Ovary (tissue), 9 donors: ENCODE measurements around the gene CACNA1D. TPM values are rescaled to one million over a fixed set of nuclear protein-coding genes. Genes with fewer than 3 reads are reported as not detected.

Experiments used
- DNase-seq, 5 donors: peaks; one replicate each; pipeline ENCODE4 v3.0.0-alpha.2; 2019 to 2020
- H3K27ac ChIP-seq, 2 donors: fragments of 200-600 bp; one replicate each; pipeline versions ENCODE4 v1.5.1 to v1.8.0; 2019 to 2022
- H3K27me3 ChIP-seq: fragments of 200-600 bp; one replicate; pipeline ENCODE4 v1.8.0; 2022
- H3K36me3 ChIP-seq: fragments of 200-600 bp; sonication (generic); one replicate; pipeline ENCODE4 v1.5.1; 2019
- H3K4me1 ChIP-seq: one replicate; pipeline ENCODE4 v1.8.1; 2013; ENCODE audit warnings: mild to moderate bottlenecking, moderate library complexity; ENCODE audit not compliant: insufficient read depth
- H3K4me3 ChIP-seq: fragments of 200-600 bp; sonication (generic); one replicate; pipeline ENCODE4 v1.5.1; 2017
- H3K9me3 ChIP-seq, 2 donors: fragments of 200-600 bp in 1 of 2; sonication (generic) in 1 of 2; one replicate each; pipeline versions ENCODE4 v1.5.1 to v1.8.1; 2013 to 2019; ENCODE audit warnings: mild to moderate bottlenecking in 1 of 2, moderate library complexity in 1 of 2
- EP300 ChIP-seq: sonication (generic); formaldehyde crosslinking; IDR thresholded peaks from one replicate; pipeline ENCODE4 v1.6.1; 2017; ENCODE audit warnings: antibody characterized with exemption
- POLR2A ChIP-seq: fragments of 450-650 bp; IDR thresholded peaks from one replicate; pipeline ENCODE4 v1.6.1; 2017; ENCODE audit warnings: antibody characterized with exemption, mild to moderate bottlenecking, moderate library complexity
- WGBS, 3 donors: extraction: QIAGEN DNeasy Blood & Tissue Kit in 1 of 3; methylation state at CpG; one replicate each; pipeline versions ENCODE4 v1.1.5 to v1.1.7; 2013 to 2017; 5-methylcytosine and 5-hydroxymethylcytosine counted together
- intact Hi-C, 4 donors: fragments of 100-400 bp; cut with DNase I; formaldehyde crosslinking; loops; one replicate each; pipeline versions ENCODE4 v1.11.0 to v1.15.1; 2022 to 2023
- polyA plus RNA-seq, 2 donors: library from polyadenylated mRNA; stranded (reverse); fragments of 200-250 nt in 1 of 2; fragments of 350-450 nt in 1 of 2; fragmentation: Illumina TruSeq in 1 of 2; extraction: RNeasy Lipid Tissue Mini Kit (QIAGEN cat#74804) in 1 of 2; gene quantifications; one replicate each; pipeline ENCODE4 v1.2.3, GENCODE V29; 2013 to 2014
- total RNA-seq, 7 donors: library from RNA; depleted of rRNA in 2 of 7; stranded (reverse); fragments of >200 nt in 2 of 7; fragmentation: NEBNext Ultra II Directional in 3 of 7; extraction: Animal tissue kit (Norgen Biotek cat#: 25700) in 3 of 7; gene quantifications; one replicate each; pipeline versions ENCODE4 v1.1.0 to v1.2.4, GENCODE V29; 2016 to 2023
- TF ChIP-seq, protein P1 (sequence below), 3 donors: fragments of 450-650 bp in 2 of 3; fragments of 200-600 bp in 1 of 3; IDR thresholded peaks; one replicate each; pipeline versions ENCODE4 v1.5.1 to v1.8.0; 2016 to 2022; ENCODE audit warnings: antibody characterized with exemption in 3 of 3, mild to moderate bottlenecking in 1 of 3
- donor health status: DM: no; HTN: no; CAD: no; lungs with moderate emphysema.
- donor health status: DM: no; HTN: no; CAD: no.
- donor health status: Bipolar disorder and iron deficiency.
- donor health status: DM: yes; HTN: yes; CAD: no.
- donor health status: DM: no; HTN: no; CAD: no.
- donor health status: DM: yes; HTN: yes; CAD: no.

CACNA1D gene
- total and polyA plus RNA-seq, 9 donors: 0.23 to 9.3 (median 5.1) TPM

DNA sequence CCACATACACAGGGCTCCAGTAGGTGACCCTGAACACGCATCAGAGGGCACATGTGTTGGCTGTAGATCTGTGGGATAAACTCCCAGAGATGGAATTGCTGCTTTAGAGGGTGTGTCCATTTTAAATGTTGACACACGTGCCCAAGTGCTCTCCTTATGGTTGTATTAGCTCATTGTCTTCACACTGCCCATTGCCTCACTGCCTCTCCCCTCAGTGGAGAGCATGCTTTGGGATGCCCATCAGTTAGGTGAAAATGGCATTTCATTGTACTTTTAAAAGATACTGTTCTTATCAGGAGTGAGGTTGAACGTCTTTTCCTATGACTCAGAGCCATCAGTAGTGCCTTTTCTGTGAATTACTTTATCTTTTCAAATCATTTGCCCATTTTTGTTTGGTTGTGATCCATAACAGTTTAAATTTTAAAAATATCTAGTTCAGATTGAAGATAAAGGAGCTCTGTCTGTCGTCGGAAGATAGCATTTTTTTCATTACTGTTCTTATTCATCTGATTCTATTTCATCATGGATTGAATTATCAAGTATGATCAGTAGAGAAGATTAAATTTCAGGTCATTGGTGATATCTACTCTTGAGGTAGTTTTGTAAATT is 231.1 kb downstream of the CACNA1D start:
- no peaks in the 10 kb centered on the region for H3K27me3 ChIP-seq
- no peaks in the 10 kb centered on the region for H3K36me3 ChIP-seq
- H3K4me3 ChIP-seq: no peak overlapping the region
- H3K9me3 ChIP-seq: no peaks in the 10 kb centered on the region
- peaks cover 3% of the 10 kb centered on the region for H3K4me1 ChIP-seq
- no peak for TF ChIP-seq EP300
- no peak for TF ChIP-seq POLR2A
- TF ChIP-seq, protein P1, sequence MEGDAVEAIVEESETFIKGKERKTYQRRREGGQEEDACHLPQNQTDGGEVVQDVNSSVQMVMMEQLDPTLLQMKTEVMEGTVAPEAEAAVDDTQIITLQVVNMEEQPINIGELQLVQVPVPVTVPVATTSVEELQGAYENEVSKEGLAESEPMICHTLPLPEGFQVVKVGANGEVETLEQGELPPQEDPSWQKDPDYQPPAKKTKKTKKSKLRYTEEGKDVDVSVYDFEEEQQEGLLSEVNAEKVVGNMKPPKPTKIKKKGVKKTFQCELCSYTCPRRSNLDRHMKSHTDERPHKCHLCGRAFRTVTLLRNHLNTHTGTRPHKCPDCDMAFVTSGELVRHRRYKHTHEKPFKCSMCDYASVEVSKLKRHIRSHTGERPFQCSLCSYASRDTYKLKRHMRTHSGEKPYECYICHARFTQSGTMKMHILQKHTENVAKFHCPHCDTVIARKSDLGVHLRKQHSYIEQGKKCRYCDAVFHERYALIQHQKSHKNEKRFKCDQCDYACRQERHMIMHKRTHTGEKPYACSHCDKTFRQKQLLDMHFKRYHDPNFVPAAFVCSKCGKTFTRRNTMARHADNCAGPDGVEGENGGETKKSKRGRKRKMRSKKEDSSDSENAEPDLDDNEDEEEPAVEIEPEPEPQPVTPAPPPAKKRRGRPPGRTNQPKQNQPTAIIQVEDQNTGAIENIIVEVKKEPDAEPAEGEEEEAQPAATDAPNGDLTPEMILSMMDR (IDR thresholded peaks at IDR 0.05): no peak
- H3K27ac ChIP-seq: no peak overlapping the region
- no peak for DNase-seq
- intact Hi-C loops: no loop called here
- WGBS, 3 donors: 78 to 79% (median 79%) methylated on average over 5 of the region's 5 CpGs

DNA sequence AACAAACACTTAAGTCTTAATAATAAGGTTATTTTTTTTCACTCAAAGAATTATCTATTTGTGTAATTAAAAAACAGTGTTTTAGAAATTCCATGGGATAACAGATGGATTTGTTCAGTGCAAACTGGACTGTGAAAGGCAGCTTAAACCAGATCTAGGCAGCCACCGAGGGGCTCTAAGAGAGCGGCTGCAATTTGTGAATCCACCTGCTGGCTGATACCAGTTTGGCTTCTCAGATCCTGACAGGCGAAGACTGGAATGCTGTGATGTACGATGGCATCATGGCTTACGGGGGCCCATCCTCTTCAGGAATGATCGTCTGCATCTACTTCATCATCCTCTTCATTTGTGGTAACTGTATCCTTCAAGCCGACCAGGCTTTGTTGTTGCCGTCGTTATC is 232.2 kb downstream of the CACNA1D start:
- TF ChIP-seq, protein P1 (IDR thresholded peaks at IDR 0.05): no peak
- TF ChIP-seq EP300 (no peak), POLR2A (no peak)
- H3K4me3 ChIP-seq: no peak overlapping the region
- H3K9me3 ChIP-seq: no peaks in the 10 kb centered on the region
- intact Hi-C loops: no loop called here
- peaks cover 4% of the 10 kb centered on the region for H3K4me1 ChIP-seq
- H3K27ac ChIP-seq: no peak overlapping the region
- 62 to 80% (median 64%) methylated on average over 9 of the region's 9 CpGs for WGBS, 3 donors
- no peak for DNase-seq
- H3K36me3 ChIP-seq: no peaks in the 10 kb centered on the region
- H3K27me3 ChIP-seq: no peaks in the 10 kb centered on the region

DNA sequence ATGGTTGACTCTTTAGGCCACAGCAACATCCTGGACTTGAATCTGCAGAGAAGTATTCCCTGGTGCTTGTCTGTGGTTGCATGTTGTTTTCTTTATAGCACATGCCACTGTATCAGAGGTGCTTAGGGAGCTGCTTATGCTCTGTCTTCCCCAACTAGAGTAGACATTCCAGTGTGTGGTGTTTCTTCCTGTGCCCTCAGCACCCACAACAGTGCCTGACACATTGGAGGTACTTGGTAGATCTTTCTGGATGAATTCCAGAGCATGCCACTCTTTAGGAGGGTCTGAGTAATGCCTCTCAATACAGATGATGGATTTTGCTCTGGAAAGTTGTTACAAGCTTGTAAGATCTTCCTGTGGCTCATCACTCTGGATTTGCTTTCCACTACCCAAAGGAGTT is 234.2 kb downstream of the CACNA1D start:
- no peak overlapping the region for H3K27ac ChIP-seq
- no peak overlapping the region for H3K4me3 ChIP-seq
- H3K27me3 ChIP-seq: no peaks in the 10 kb centered on the region
- intact Hi-C loops: no loop called here
- no peak for DNase-seq
- TF ChIP-seq EP300 (no peak), POLR2A (no peak)
- TF ChIP-seq, protein P1 (IDR thresholded peaks at IDR 0.05): no peak
- H3K9me3 ChIP-seq: no peaks in the 10 kb centered on the region
- no peaks in the 10 kb centered on the region for H3K36me3 ChIP-seq
- H3K4me1 ChIP-seq: peaks cover 4% of the 10 kb centered on the region

DNA sequence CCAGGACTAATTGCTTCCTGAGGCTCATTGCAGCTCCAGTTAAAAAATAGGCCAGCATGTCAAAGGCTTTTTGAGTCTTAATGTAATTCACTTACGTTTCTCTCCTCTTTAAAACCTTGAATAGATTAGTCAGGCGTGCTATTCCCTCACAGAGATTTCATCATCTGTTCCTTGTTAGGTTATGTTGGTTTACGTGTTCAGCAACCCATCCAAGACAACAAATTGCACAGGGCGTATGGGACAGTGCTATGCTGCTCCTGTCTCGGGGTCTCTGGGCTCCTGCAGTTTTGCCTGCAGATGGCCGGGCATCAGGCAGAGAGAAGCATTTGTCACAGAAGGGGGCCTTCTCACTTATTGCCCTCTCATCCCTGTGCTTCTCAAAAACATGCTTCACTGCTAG is 234.7 kb downstream of the CACNA1D start:
- H3K9me3 ChIP-seq: no peaks in the 10 kb centered on the region
- intact Hi-C loops: no loop called here
- peaks cover 4% of the 10 kb centered on the region for H3K4me1 ChIP-seq
- no peaks in the 10 kb centered on the region for H3K36me3 ChIP-seq
- DNase-seq: no peak
- H3K27ac ChIP-seq: no peak overlapping the region
- no peak overlapping the region for H3K4me3 ChIP-seq
- H3K27me3 ChIP-seq: no peaks in the 10 kb centered on the region
- 96% methylated on average over 6 of the region's 6 CpGs for WGBS, 3 donors
- TF ChIP-seq, protein P1 (IDR thresholded peaks at IDR 0.05): no peak
- TF ChIP-seq POLR2A (no peak), EP300 (no peak)
